Neural cell (in vitro differentiated cells): ENCODE results near the gene PHYHIPL. TPM values are rescaled to one million over a fixed set of nuclear protein-coding genes. Genes with fewer than 3 reads are reported as not detected.

ENCODE experiments used
- H2AFZ ChIP-seq: fragments of 200-600, 300-800 bp; sonication (generic), shearing (Covaris generic); 2 replicates; pipeline ENCODE4 v1.6.0; 2014; ENCODE audit warnings: low read depth, mild to moderate bottlenecking, antibody characterized with exemption, low read length, moderate library complexity
- H3F3A ChIP-seq: fragments of 200-600 bp; shearing (Covaris generic); 2 replicates; pipeline ENCODE4 v1.6.1; 2016; ENCODE audit warnings: mild to moderate bottlenecking, moderate library complexity, mixed read lengths, antibody characterized with exemption, low read length; ENCODE audit not compliant: insufficient read depth, poor library complexity, severe bottlenecking
- H3K27ac ChIP-seq: fragments of 200-600, 300-800 bp; sonication (generic), shearing (Covaris generic); 2 replicates; pipeline ENCODE4 v1.5.1; 2014; ENCODE audit warnings: mild to moderate bottlenecking, low read length, moderate library complexity
- H3K27me3 ChIP-seq: fragments of 300-800, 200-600 bp; sonication (generic), shearing (Covaris generic); 2 replicates; pipeline ENCODE4 v1.6.0; 2014; ENCODE audit warnings: mild to moderate bottlenecking, low read depth, low read length, moderate library complexity; ENCODE audit not compliant: insufficient read depth
- H3K36me3 ChIP-seq: fragments of 300-800, 200-600 bp; sonication (generic), shearing (Covaris generic); 2 replicates; pipeline ENCODE4 v1.5.1; 2014; ENCODE audit warnings: mild to moderate bottlenecking, antibody characterized with exemption, low read length, moderate library complexity; ENCODE audit not compliant: insufficient read depth
- H3K4me2 ChIP-seq: fragments of 300-800, 200-600 bp; sonication (generic), shearing (Covaris generic); 2 replicates; pipeline ENCODE4 v1.6.0; 2014; ENCODE audit warnings: mild to moderate bottlenecking, low read length
- H3K4me3 ChIP-seq: fragments of 300-800, 200-600 bp; sonication (generic), shearing (Covaris generic); 2 replicates; pipeline ENCODE4 v1.5.1; 2014; ENCODE audit warnings: mild to moderate bottlenecking, low read length, moderate library complexity
- H3K79me2 ChIP-seq: fragments of 200-600 bp; shearing (Covaris generic); replicated peaks from 2 replicates; pipeline ENCODE4 v1.6.0; 2014; ENCODE audit warnings: mild to moderate bottlenecking, low read length, moderate library complexity; ENCODE audit not compliant: insufficient read depth
- H3K9ac ChIP-seq: fragments of 300-800, 200-600 bp; sonication (generic), shearing (Covaris generic); 2 replicates; pipeline ENCODE4 v1.6.1; 2016; ENCODE audit warnings: mild to moderate bottlenecking, low read length, mixed read lengths
- H3K9me2 ChIP-seq: fragments of 200-600 bp; shearing (Covaris generic); 2 replicates; pipeline ENCODE4 v1.6.1; 2016; ENCODE audit warnings: mild to moderate bottlenecking, low read length, mixed read lengths; ENCODE audit not compliant: insufficient read depth
- H3K9me3 ChIP-seq: fragments of 200-600, 300-800 bp; sonication (generic), shearing (Covaris generic); 2 replicates; pipeline ENCODE4 v1.6.1; 2016; ENCODE audit warnings: mild to moderate bottlenecking, mixed run types, low read length, moderate library complexity, mixed read lengths
- H4K20me1 ChIP-seq: fragments of 200-600 bp; shearing (Covaris generic); 2 replicates; pipeline ENCODE4 v1.6.1; 2016; ENCODE audit warnings: mild to moderate bottlenecking, mixed run types; ENCODE audit not compliant: insufficient read depth
- CTCF ChIP-seq: fragments of 450-650 bp; IDR thresholded peaks from 2 replicates; pipeline ENCODE4 v1.5.1; 2014; ENCODE audit warnings: antibody characterized with exemption, mild to moderate bottlenecking, moderate library complexity; ENCODE audit not compliant: poor library complexity, severe bottlenecking
- EP300 ChIP-seq: fragments of 450-650 bp; conservative IDR thresholded peaks from 2 replicates; pipeline ENCODE4 v1.6.1; 2014; ENCODE audit warnings: antibody characterized with exemption, mild to moderate bottlenecking, moderate library complexity; ENCODE audit not compliant: poor library complexity, severe bottlenecking
- EZH2 ChIP-seq: fragments of 200-600, 300-800 bp; shearing (Covaris generic), sonication (generic); IDR thresholded peaks from 2 replicates; pipeline ENCODE4 v1.6.1; 2014; ENCODE audit warnings: antibody characterized with exemption, low read length, borderline replicate concordance, mild to moderate bottlenecking; ENCODE audit not compliant: insufficient read depth, poor library complexity, severe bottlenecking
- MXI1 ChIP-seq: fragments of 450-650 bp; conservative IDR thresholded peaks from 2 replicates; pipeline ENCODE4 v1.6.1; 2014; ENCODE audit warnings: antibody characterized with exemption, mild to moderate bottlenecking; ENCODE audit not compliant: poor library complexity, severe bottlenecking
- POLR2AphosphoS5 ChIP-seq: IDR thresholded peaks from 2 replicates; pipeline ENCODE4 v1.6.1; 2012
- RAD21 ChIP-seq: fragments of 450-650 bp; conservative IDR thresholded peaks from 2 replicates; pipeline ENCODE4 v1.6.1; 2014; ENCODE audit warnings: antibody characterized with exemption, mild to moderate bottlenecking, moderate library complexity
- REST ChIP-seq: IDR thresholded peaks from 2 replicates; pipeline ENCODE4 v1.6.1; 2012; ENCODE audit warnings: borderline replicate concordance
- SMC3 ChIP-seq: fragments of 450-650 bp; conservative IDR thresholded peaks from 2 replicates; pipeline ENCODE4 v1.6.1; 2014; ENCODE audit warnings: antibody characterized with exemption, mild to moderate bottlenecking, moderate library complexity; ENCODE audit not compliant: poor library complexity
- TAF1 ChIP-seq: IDR thresholded peaks from 2 replicates; pipeline ENCODE4 v1.6.1; 2012; ENCODE audit warnings: low read depth
- polyA plus RNA-seq: library from polyadenylated mRNA; depleted of rRNA; stranded (reverse); fragments of >200 nt; gene quantifications from 2 replicates; pipeline ENCODE4 v1.2.3, GENCODE V29; 2014

PHYHIPL gene
- polyA plus RNA-seq, 1 donor from 2014 or later = 33.9 TPM

DNA sequence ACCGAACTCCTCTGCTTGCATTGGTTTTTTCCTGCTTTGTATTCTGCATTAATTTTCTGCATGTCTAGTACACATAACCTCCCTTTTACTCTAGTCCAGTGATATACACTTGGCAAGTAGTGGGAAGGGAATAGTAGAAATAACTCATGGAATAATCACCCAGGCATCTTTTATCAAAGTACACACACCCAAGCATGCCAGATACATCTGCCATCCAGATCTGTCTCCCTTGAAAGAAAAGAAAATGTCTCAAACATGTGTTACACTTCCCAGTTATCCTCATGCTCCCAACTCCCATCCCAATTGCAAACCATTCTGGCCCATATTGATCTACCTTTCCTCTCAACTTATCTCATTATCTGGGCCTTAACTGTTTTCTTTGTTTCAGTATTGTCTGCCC lies 79.0 kb downstream of the PHYHIPL start:
- no peak overlapping the region for H2AFZ ChIP-seq

GRCh38 chr10:59257224-59257623 lies 80.8 kb downstream of the PHYHIPL start:
- H3K27ac ChIP-seq = no peak overlapping the region
- no peaks in the 10 kb centered on the region for H4K20me1 ChIP-seq
- H2AFZ ChIP-seq = no peak overlapping the region
- H3K79me2 ChIP-seq = peaks cover 3% of the 10 kb centered on the region
- H3K4me2 ChIP-seq = no peak overlapping the region
- H3K36me3 ChIP-seq = peaks cover 20% of the 10 kb centered on the region
- no peaks in the 10 kb centered on the region for H3K9me3 ChIP-seq
- H3K9ac ChIP-seq = no peak overlapping the region
- no peak overlapping the region for H3K4me3 ChIP-seq
- TF ChIP-seq CTCF (no peak), POLR2AphosphoS5 (no peak), RAD21 (no peak), MXI1 (no peak), EZH2 (no peak), TAF1 (no peak), EP300 (no peak)
- no peaks in the 10 kb centered on the region for H3K27me3 ChIP-seq
- peaks cover 3% of the 10 kb centered on the region for H3F3A ChIP-seq
- no peaks in the 10 kb centered on the region for H3K9me2 ChIP-seq

More for the DNA sequence above, 79.0 kb downstream of the PHYHIPL start:
- no peaks in the 10 kb centered on the region for H3K9me2 ChIP-seq
- H3K9ac ChIP-seq = no peak overlapping the region
- H3K4me3 ChIP-seq = no peak overlapping the region
- no peak overlapping the region for H3K4me2 ChIP-seq
- no peak overlapping the region for H3K27ac ChIP-seq
- H3K9me3 ChIP-seq = no peaks in the 10 kb centered on the region
- no peak for TF ChIP-seq REST
- no peak for TF ChIP-seq SMC3
- TF ChIP-seq TAF1 = no peak
- no peak for TF ChIP-seq POLR2AphosphoS5
- TF ChIP-seq RAD21 = no peak
- TF ChIP-seq MXI1 = no peak
- no peak for TF ChIP-seq CTCF
- TF ChIP-seq EP300 = no peak
- TF ChIP-seq EZH2 = no peak
- H3K36me3 ChIP-seq = peaks cover 37% of the 10 kb centered on the region
- no peaks in the 10 kb centered on the region for H3K79me2 ChIP-seq
- peaks cover 3% of the 10 kb centered on the region for H3F3A ChIP-seq
- H3K27me3 ChIP-seq = no peaks in the 10 kb centered on the region
- no peaks in the 10 kb centered on the region for H4K20me1 ChIP-seq
